Transverse colon (tissue), 4 donors: ENCODE measurements around the gene LRRC26. TPM values are rescaled to one million over a fixed set of nuclear protein-coding genes. Genes with fewer than 3 reads are reported as not detected.

Experiments
- DNase-seq: peaks from one replicate; pipeline ENCODE4 v3.0.0-alpha.2; 2019
- H3K27ac ChIP-seq, 4 donors: fragments of 200-600 bp; sonication (generic); 2 replicates each; pipeline ENCODE4 v1.5.1; 2016 to 2018; ENCODE audit warnings: inconsistent platforms in 4 of 4
- H3K27me3 ChIP-seq: fragments of 200-600 bp; sonication (generic); 2 replicates; pipeline ENCODE4 v1.5.1; 2017; ENCODE audit warnings: inconsistent platforms
- H3K36me3 ChIP-seq, 4 donors: fragments of 200-600 bp; sonication (generic); 2 replicates each; pipeline ENCODE4 v1.5.1; 2017 to 2019; ENCODE audit warnings: inconsistent platforms in 4 of 4
- H3K4me1 ChIP-seq, 4 donors: fragments of 200-600 bp; sonication (generic); 2 replicates each; pipeline ENCODE4 v1.5.1; 2017 to 2020; ENCODE audit warnings: inconsistent platforms in 4 of 4
- H3K4me3 ChIP-seq, 4 donors: fragments of 200-600 bp; sonication (generic); 1 replicate in 1 of 4; 2 replicates in 3 of 4; pipeline versions ENCODE4 v1.5.1 to v1.6.1; 2017 to 2019; ENCODE audit warnings: inconsistent platforms in 4 of 4
- H3K9me3 ChIP-seq, 2 donors: fragments of 200-600 bp; sonication (generic); 2 replicates each; pipeline ENCODE4 v1.5.1; 2017 to 2019; ENCODE audit warnings: inconsistent platforms in 2 of 2
- CTCF ChIP-seq, 5 experiments: fragments of 200-600 bp in 3 of 5; fragments of 450-650 bp in 2 of 5; sonication (generic) in 3 of 5; IDR thresholded peaks; 1 replicate in 2 of 5; 2 replicates in 3 of 5; pipeline ENCODE4 v1.5.1; 2016 to 2017; ENCODE audit warnings: antibody characterized with exemption in 5 of 5, inconsistent platforms in 3 of 5, mild to moderate bottlenecking in 2 of 5, moderate library complexity in 1 of 5
- EP300 ChIP-seq: sonication (generic); formaldehyde crosslinking; IDR thresholded peaks from one replicate; pipeline ENCODE4 v1.6.1; 2017; ENCODE audit warnings: antibody characterized with exemption, low read depth
- POLR2A ChIP-seq: fragments of 450-650 bp; IDR thresholded peaks from one replicate; pipeline ENCODE4 v1.6.1; 2016; ENCODE audit warnings: antibody characterized with exemption, mild to moderate bottlenecking, moderate library complexity
- POLR2AphosphoS5 ChIP-seq, 3 donors: sonication (generic); formaldehyde crosslinking; IDR thresholded peaks; one replicate each; pipeline ENCODE4 v1.6.1; 2016; ENCODE audit warnings: antibody characterized with exemption in 3 of 3
- WGBS, 2 donors: methylation state at CpG; one replicate each; pipeline ENCODE4 v1.1.5; 2018; ENCODE audit warnings: low coverage in 1 of 2; 5-methylcytosine and 5-hydroxymethylcytosine counted together
- in situ Hi-C, 4 donors: fragments of 200-750 bp; cut with MboI; loops; one replicate each; pipeline versions ENCODE4 v1.15.0 to v1.15.1; 2017; ENCODE audit warnings: low sequenced_read_pairs in 3 of 4, low pct_ligation_motif_present in 1 of 4, low pct_unique_long_range_greater_than_20kb in 1 of 4
- intact Hi-C: fragments of 100-400 bp; cut with DNase I; formaldehyde crosslinking; loops from one replicate; pipeline ENCODE4 v1.15.1; 2023; ENCODE audit warnings: low total_unique reads
- total RNA-seq, 4 donors: library from RNA; depleted of rRNA; stranded (reverse); fragments of >200 nt; gene quantifications; one replicate each; pipeline ENCODE4 v1.1.0, GENCODE V29; 2016

The LRRC26 gene
- total RNA-seq, 4 donors from 2014 or later, result 31.8 to 437 (median 64.8) TPM

- peak overlapping the region; percentile 55 to 74 (median 67) for H3K4me3 ChIP-seq
These were observed 31.5 kb upstream of the LRRC26 start for GRCh38 chr9:137201205-137201868.

DNA sequence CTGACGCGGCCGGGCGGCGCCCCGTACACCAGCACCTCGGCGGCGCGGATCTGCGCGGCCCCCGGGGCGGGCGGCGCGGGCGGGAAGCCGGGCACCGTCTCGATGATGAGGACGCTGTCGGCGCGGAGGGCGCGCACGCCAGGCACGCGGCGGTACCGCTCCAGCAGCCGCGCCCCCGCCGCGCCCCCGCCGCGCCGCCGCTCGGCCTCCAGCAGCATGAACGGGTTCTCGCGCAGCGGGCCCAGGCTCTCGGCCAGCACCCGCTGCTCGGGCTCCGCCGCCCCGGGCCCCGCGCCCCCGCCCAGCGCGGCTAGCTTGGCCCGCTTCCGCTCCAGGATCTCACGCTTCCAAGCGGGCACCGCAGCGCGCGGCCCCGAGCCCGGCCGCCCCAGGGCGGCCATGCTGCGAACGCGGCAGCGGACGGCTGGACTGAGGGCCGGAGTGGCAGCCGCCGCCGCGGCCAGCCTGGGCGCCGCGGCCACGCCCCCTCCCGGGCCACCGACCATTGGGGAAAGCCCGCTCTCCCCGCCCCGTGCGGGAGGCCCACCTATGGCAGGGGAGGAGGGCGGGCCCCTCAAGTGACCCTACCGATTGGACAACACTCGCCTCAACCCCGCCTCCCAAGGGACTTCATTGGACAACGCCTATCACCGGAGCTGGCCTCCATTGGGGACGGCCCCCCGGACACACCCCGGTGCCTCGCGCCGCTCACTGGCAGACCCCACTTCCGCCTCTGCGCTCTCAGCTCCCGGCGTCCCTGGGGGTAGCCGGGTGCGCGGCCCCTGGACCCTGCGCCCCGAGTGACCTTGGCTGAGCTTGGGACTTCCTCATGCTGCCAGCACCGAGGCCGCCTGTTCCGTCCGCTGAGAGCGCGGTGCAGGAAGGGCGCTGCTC lies 30.7 kb upstream of the LRRC26 start, which contains the start of gene TPRN:
TPRN (minus strand) TSS at position 431 of the 894 bp plus-strand sequence; CDS start at position 401, 30 bp downstream.
- in situ Hi-C loops (loop anchor here in 1 of 4 donors (25.0 kb wide), 1 partner anchor 88 kb away; the partner anchor contains the start of gene DPP7), intact Hi-C loops (no loop called here)
- Histone ChIP-seq H3K36me3 (no peaks in the 10 kb centered on the region), H3K4me1 (peaks cover 34 to 80% (median 71%) of the 10 kb centered on the region in 4 donors), H3K27me3 (no peaks in the 10 kb centered on the region), H3K9me3 (no peaks in the 10 kb centered on the region), H3K27ac (peak within 1 kb of the TSS; percentile 89 to 92 (median 90)), H3K4me3 (peak within 1 kb of the TSS; percentile 55 to 74 (median 67))
- no peak for TF ChIP-seq EP300
- TF ChIP-seq CTCF (IDR thresholded peaks at IDR 0.05), result no peak
- peak; percentile 76 to 90 (median 79) for TF ChIP-seq POLR2AphosphoS5 (IDR thresholded peaks at IDR 0.05)
- TF ChIP-seq POLR2A, result peak; percentile 88
- DNase-seq, result peak; percentile 100
- WGBS, 2 donors, result 2% methylated on average over 18 of the region's 118 CpGs; no CpG with 5 or more reads in 1 of the 2 donors

More at GRCh38 chr9:137201205-137201868, 31.5 kb upstream of the LRRC26 start:
- no peaks in the 10 kb centered on the region for H3K36me3 ChIP-seq
- in situ Hi-C loops (loop anchor here in 1 of 4 donors (25.0 kb wide), 1 partner anchor 89 kb away; the partner anchor contains the start of gene DPP7), intact Hi-C loops (no loop called here)
- 19% methylated on average over 16 of the region's 23 CpGs; no CpG with 5 or more reads in 1 of the 2 donors for WGBS, 2 donors
- TF ChIP-seq POLR2AphosphoS5 (IDR thresholded peaks at IDR 0.05) (no peak), EP300 (no peak), POLR2A (no peak), CTCF (IDR thresholded peaks at IDR 0.05) (no peak)
- no peak for DNase-seq
- H3K9me3 ChIP-seq, result no peaks in the 10 kb centered on the region
- peak overlapping the region; percentile 88 to 92 (median 90) for H3K27ac ChIP-seq
- peaks cover 39 to 78% (median 71%) of the 10 kb centered on the region in 4 donors for H3K4me1 ChIP-seq
- H3K27me3 ChIP-seq, result no peaks in the 10 kb centered on the region

GRCh38 chr9:137199411-137200121 lies 29.7 kb upstream of the LRRC26 start:
- H3K36me3 ChIP-seq, result no peaks in the 10 kb centered on the region
- no peak for TF ChIP-seq EP300
- no peak for TF ChIP-seq POLR2A
- TF ChIP-seq POLR2AphosphoS5 (IDR thresholded peaks at IDR 0.05), result no peak
- TF ChIP-seq CTCF (IDR thresholded peaks at IDR 0.05), result no peak
- H3K4me3 ChIP-seq, result peak overlapping the region; percentile 19 to 74 (median 54)
- DNase-seq, result no peak
- in situ Hi-C loops, result loop anchor here in 1 of 4 donors (25.0 kb wide), 1 partner anchor 87 kb away; the partner anchor contains the start of gene DPP7
- intact Hi-C loops, result no loop called here
- peak overlapping the region; percentile 82 to 90 (median 88) for H3K27ac ChIP-seq
- no peaks in the 10 kb centered on the region for H3K27me3 ChIP-seq
- peaks cover 32 to 86% (median 74%) of the 10 kb centered on the region in 4 donors for H3K4me1 ChIP-seq
- H3K9me3 ChIP-seq, result no peaks in the 10 kb centered on the region
- WGBS, 2 donors, result 13% methylated on average over 39 of the region's 51 CpGs; no CpG with 5 or more reads in 1 of the 2 donors
